GM13976 (cell line): ENCODE results near the gene FAM241A.

Experiments used
- DNase-seq: peaks from one replicate; pipeline ENCODE4 v3.0.0; 2012; ENCODE audit warnings: low spot score
- in situ Hi-C: fragments of 300-500 bp; cut with MboI; formaldehyde crosslinking; loops from one replicate; pipeline ENCODE4 v1.12.0; 2022; ENCODE audit warnings: low sequenced_read_pairs, mixed read lengths, inconsistent platforms; ENCODE audit not compliant: unreplicated experiment
- TF ChIP-seq, protein P1 (sequence below): IDR thresholded peaks from 2 replicates; pipeline ENCODE4 v1.5.1; 2012; ENCODE audit warnings: borderline replicate concordance, mild to moderate bottlenecking; ENCODE audit not compliant: insufficient read depth; ENCODE audit errors: extremely low read depth, missing control alignments, control extremely low read depth

Gene FAM241A

DNA sequence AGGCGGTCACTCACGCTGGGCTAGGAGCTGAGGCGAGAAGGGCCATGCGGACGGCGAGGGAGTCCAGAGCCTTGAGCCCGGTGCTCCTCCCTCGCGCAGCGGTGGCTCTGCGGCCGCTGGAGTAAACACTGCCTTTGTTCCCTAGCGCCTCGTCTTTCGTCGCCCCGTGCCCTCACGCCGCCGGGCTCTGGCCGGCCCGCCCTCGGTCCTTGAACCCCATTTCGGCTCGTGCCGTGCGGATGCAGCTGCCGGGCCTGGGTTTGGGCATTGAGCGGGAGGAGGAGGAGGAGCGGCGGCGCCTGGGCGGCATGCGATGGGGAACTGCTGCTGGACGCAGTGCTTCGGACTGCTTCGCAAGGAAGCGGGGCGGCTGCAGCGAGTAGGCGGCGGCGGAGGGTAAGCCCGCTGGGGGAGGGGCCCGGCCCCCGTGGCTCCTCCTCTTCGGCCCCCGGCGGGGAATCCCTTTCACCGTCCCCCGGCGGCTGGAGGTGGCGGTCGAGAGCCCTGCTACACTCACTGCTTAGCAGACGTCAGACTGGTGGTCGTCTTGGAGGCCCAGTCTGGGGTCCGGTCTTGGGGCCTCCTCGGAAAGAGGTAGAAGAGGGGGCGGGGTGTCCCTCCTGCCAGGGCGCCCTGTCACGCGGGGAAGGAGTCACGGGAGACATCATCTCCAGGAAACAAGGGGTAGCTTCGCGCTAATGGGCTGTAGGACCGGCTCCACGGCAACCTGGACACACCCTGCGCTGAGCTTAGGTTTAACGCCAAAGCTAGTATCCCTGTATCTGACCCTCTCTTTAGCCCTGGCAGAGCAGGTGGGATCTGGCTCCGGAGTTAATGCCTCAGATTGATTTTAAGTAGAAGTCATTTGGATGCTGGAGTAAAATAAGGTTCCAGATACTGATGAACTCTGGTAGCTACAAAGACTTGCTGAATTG lies 86.8 kb downstream of the FAM241A start, which contains the start of gene AP1AR:
Gene AP1AR, plus strand, starts transcription at position 9 of the 935 bp plus-strand sequence. Its CDS starts 305 bp downstream, at position 314.
- TF ChIP-seq, protein P1, sequence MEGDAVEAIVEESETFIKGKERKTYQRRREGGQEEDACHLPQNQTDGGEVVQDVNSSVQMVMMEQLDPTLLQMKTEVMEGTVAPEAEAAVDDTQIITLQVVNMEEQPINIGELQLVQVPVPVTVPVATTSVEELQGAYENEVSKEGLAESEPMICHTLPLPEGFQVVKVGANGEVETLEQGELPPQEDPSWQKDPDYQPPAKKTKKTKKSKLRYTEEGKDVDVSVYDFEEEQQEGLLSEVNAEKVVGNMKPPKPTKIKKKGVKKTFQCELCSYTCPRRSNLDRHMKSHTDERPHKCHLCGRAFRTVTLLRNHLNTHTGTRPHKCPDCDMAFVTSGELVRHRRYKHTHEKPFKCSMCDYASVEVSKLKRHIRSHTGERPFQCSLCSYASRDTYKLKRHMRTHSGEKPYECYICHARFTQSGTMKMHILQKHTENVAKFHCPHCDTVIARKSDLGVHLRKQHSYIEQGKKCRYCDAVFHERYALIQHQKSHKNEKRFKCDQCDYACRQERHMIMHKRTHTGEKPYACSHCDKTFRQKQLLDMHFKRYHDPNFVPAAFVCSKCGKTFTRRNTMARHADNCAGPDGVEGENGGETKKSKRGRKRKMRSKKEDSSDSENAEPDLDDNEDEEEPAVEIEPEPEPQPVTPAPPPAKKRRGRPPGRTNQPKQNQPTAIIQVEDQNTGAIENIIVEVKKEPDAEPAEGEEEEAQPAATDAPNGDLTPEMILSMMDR: peak; percentile 14
- peak; percentile 91 for DNase-seq
- in situ Hi-C loops: no loop called here

- DNase-seq: peak; percentile 58
- TF ChIP-seq, protein P1: peak; percentile 61
- in situ Hi-C loops: loop anchor here (5.0 kb wide), 1 partner anchor 133 kb away; no protein-coding TSS in a partner anchor
These were observed 89.8 kb downstream of the FAM241A start for GRCh38 chr4:112234952-112235609.

DNA sequence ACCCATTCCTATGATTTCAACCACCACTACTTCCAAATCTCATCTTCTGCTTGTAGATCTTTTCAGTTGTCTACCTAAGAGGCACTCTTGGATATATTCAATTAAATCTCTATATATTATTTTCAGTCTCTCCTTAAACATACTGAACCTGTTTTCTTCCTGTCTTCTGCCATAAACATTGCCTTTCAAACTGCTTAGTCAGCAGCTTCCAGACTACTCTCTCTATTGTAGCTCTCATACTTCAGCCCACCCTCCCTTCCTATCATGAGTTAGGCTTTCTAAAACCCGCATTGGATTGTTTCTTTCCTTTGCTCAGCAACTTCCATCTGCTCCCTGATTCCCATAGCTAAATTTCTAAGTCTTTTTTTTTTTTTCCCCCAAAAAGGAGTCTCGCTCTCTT lies 90.8 kb downstream of the FAM241A start:
- in situ Hi-C loops: loop anchor here (5.0 kb wide), 1 partner anchor 134 kb away; no protein-coding TSS in a partner anchor

GRCh38 chr4:112238833-112239232 lies 93.6 kb downstream of the FAM241A start:
- in situ Hi-C loops: loop anchor here (5.0 kb wide), 1 partner anchor 137 kb away; no protein-coding TSS in a partner anchor
- TF ChIP-seq, protein P1: no peak
- DNase-seq: no peak

More for the DNA sequence above, 90.8 kb downstream of the FAM241A start:
- TF ChIP-seq, protein P1: no peak
- no peak for DNase-seq
